ENCODE data around the gene MECR.

The MECR gene, protein sequence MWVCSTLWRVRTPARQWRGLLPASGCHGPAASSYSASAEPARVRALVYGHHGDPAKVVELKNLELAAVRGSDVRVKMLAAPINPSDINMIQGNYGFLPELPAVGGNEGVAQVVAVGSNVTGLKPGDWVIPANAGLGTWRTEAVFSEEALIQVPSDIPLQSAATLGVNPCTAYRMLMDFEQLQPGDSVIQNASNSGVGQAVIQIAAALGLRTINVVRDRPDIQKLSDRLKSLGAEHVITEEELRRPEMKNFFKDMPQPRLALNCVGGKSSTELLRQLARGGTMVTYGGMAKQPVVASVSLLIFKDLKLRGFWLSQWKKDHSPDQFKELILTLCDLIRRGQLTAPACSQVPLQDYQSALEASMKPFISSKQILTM

DNA sequence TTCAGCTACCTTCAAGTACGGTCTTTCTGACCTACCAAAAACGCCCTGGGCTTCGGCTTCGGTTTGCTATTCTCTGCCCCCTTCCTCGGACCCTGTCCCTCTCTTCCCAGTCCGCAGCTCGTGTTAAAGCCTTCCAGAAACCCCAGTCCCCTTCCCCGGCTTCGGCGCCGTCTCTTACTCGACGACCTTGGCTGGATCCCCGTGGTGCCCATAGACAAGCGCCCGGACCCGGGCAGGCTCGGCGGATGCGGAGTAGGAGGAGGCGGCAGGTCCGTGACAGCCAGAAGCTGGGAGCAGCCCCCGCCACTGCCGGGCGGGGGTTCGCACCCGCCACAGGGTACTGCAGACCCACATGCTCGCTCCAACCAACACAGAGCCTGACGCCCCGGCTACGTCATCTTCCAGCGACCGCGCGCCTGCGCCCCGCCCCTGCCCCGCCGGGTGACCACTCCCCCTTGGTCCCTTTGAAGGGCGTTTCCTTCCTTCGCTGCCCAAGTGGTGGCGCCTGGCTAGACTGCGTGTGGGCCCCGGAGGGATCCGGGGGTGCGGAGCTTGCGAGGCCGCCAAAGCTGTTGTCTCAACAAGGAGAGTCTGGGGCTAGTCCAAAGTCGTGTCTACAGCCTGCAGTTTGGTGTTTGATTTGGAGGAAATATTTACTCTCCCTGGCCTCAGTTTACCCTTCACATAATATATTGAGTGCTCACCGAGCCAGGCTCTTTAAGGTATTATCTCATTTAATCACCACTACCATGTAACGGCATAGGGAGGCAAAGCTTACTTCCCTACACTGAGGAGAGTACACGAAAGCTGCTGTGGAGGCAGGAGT lies at the start of gene MECR:
TSS of gene MECR (minus strand) at position 382 of the 826 bp plus-strand sequence. CDS start at position 354, 28 bp downstream.
- DNase-seq (ENCODE audit: low read depth): peak; percentile 91

DNA sequence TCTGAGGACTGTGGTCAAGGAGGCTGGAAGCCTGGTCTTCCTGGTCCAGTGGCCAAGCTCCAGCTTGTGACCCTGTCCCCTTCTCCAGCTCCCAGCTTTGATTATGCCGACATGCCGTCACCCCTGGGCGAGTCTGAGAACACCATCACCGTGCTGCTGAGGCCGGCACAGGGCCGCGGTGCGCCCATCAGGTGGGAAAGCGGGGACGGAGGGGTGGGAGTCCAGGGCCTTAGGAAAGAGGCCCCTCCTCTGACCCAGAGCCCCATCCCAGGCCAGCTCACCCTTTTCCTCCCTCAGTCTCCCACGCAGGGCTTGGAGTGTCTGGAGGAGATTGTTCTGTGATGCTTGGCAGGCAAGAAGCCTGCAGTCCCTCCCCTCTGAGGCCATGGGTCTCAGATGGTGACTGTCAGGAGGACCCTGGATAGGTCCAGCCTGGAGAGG lies 49.2 kb upstream of the MECR start:
- DNase-seq (ENCODE audit: low read depth): no peak

DNA sequence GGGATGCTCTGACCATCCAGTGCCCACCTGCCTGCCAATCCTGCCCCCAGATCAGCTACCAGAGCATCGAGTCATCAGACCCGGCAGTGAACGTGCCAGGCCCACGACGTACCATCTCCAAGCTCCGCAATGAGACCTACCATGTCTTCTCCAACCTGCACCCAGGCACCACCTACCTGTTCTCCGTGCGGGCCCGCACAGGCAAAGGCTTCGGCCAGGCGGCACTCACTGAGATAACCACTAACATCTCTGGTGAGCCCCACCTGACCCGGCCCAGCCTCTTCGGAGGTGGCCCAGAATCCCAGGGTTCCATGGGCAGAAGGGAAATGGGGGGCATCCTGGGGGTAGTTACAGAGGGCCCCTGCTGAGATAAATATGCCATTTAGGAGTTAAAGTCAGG lies 48.7 kb upstream of the MECR start:
- DNase-seq (ENCODE audit: low read depth): no peak

DNA sequence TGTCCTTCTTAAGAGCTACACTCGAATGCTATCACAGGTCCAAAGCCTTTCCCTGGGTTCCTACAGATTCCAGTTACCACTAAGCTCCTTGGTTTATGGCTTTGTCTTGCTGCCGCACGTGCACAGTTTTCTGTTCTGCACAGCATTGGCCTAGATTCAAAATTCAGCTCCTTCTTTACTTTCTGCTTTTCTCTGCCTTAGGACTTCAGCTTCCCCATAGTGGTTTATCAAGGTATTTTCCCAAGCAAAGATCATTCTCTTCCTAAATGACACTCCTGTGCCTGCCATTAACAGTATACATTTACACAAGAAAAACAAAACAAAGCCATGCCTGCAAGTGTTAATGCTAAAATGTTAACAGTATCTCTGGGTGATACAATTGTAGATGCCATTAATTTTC lies 47.4 kb upstream of the MECR start:
- no peak for DNase-seq (ENCODE audit: low read depth)

DNA sequence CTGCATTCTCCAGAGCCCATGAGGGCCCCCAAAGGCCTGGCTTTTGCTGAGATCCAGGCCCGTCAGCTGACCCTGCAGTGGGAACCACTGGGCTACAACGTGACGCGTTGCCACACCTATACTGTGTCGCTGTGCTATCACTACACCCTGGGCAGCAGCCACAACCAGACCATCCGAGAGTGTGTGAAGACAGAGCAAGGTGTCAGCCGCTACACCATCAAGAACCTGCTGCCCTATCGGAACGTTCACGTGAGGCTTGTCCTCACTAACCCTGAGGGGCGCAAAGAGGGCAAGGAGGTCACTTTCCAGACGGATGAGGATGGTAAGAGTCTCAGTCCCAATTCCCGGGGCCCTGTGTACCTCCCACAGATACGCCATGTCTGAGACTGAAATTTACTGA lies 44.7 kb upstream of the MECR start:
- DNase-seq (ENCODE audit: low read depth): no peak

DNA sequence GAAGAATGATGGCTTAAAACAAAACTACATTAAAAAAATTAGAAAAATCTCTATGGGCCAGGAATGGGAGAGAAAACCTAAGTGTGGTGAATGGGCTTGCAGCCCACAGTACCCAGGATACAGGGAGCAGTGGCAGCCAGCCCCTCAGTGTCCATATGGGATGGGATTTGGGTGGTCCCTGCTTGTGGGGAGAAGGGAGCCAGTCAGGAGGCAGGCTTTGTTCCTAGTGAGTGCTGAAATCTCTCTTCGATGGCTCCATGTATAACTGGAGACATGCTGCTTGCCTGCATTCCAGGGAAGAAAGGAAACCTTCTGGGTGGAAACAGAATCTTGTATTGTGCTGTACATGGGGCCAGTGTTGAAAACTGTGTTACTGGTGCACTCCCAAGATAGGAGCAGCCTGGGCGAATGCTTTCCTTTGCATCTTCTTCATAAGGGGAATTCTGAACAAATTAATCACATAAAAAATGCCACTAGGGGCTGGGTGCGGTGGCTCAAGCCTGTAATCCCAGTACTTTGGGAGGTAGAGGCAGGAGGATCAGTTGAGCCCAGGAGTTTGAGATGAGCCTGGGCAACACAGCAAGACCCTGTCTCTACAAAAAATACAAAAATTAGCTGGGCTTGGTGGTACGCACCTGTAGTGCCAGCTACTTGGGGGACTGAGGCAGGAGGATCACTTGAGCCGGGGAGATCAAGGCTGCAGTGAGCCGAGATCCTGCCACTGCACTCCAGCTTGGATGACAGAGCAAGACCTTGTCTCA lies 41.6 kb upstream of the MECR start:
- no peak for DNase-seq (ENCODE audit: low read depth)

DNA sequence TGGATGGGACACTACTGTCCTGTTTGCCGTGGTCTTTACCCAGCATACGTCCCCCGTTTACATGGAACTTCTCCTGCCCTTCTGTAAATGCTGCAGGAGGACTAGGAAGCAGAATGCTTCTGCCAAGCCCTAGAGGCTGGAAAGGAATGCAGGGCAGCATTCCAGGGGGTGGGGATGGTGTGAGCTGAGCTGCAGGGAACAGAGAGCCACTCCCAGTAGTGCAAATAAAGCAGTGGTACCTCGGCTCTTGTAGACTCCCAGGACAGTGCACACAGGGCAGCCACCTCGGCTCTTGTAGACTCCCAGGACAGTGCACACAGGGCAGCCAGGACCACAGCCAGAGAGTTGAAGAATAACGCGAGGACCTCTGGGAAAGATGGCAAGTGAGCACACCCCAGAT lies 41.0 kb upstream of the MECR start:
- DNase-seq (ENCODE audit: low read depth): peak; percentile 77

DNA sequence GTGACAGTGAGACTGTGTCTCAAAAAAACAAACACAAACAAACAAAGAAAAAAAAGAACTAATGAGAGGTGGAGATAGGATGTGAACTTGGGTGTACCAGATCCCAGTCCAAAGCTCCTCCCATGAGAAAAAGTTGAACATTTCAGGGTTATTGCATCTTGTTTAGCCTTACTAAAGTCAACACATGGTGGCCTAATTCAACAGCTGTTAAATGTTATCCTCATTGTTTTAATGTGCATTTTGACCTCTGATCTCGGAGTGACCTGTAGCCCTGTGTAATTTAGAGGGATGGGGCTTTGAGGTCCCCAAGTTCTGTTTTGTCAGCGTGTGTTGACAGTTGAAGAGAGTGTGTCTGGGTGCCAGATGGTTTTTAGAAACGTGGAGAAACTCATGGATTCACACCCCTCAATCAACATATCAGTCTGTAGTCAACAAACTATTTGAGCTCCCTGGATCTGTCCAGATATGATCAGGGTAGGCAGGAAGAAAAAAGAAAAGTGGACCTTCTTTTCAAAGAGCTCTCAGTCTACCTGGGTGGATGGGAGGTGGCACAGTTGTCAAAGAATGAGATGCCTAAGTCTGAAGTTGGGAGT lies 40.3 kb upstream of the MECR start:
- no peak for DNase-seq (ENCODE audit: low read depth)

DNA sequence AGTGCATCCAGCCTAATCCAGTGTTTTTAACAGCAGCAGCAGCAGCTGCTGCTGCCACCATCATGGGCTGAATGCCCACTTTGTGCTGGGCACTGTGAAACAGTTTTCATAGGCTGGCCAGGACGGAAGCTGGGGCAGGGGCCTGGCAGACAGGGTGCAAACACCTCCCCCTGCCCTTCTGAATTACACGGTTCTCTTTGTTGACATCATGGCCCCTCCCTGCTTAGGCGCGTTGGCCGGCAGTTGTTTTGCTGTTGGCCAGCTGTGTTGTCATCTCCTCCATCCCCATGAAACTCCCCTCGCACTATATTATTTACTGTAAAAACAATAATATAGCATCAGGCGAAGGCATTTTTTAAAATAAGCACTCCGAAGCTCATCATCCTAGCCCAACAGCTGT lies 38.6 kb upstream of the MECR start:
- DNase-seq (ENCODE audit: low read depth): no peak

DNA sequence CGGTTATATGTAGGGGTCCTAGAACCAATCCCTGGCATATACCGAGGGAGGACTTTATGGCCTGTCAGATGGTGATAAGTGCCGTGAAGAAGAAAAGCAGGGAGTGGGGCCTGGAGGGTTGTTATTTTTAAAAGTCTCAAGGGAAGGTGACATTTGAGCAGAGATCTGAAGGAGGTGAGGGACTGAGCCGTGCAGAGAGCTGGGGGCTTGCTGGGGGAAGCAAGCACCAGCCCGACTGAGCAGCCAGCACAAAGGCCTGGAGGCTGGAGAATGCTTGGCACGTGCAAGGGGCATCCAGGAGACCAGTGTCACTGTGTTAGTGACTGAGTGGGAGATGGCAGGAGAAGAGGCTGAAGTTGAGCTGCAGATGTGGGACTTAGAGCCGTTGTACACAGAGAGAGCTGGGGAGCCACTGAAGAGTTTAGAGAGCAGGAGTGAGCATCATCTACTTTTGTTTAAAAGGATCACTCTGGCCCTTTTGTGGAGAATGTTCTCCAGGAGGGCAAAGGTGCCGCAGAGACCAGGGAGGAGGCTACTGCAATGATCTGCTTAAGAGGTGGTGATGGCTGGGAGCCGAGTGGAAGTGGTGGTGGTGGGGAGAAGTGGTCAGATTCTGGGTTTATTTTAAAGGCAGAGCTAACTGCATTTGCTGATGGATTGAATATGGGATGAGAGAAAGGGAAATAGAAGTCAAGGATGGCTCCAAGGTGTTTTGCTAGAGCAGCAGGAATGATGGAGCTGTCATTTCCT lies 36.8 kb upstream of the MECR start:
- no peak for DNase-seq (ENCODE audit: low read depth)

DNA sequence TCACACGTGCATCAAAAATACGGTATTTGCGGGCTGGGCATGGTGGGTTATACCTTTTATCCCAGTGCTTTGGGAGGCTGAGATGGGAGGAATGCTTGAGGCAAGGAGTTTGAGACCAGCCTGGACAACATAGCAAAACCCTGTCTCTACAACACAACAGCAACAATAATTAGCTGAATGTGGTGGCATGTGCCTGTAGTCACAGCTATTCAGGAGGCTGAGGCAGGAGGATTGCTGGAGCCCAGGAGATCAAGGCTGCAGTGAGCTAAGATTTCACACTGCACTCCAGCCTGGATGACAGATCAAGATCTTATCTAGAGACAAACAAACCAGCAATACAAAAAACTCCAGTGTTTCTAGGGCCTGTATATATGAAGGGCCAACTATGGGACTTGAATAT lies 36.2 kb upstream of the MECR start:
- no peak for DNase-seq (ENCODE audit: low read depth)

DNA sequence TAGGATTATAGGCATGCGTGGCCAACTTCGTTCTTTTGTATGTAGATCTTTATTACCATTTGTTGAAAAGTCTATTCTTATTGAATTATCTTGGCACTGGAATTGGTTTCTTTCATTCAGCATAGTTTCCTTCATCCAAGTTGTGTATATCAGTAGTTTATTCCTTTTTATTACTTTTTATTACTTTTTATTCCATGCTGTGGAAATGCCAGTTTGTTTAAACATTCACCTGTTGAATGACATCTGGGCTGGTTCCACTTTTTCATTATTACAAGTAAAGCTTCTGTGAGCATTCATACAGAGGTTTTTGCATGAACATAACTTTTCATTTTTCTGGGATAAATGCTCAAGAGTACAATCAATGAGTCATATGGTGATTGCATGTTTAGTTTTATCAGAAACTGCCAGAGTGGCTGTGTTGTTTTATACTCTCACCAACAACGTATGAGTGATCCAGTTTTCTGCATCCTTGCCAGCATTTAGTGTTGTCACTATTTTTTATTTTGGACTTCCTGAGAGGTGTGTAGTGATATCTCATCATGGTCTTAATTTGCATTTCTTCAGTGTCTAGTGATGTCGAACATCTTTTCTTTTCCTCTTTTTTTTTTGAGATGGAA lies 34.1 kb upstream of the MECR start:
- peak; percentile 80 for DNase-seq (ENCODE audit: low read depth)

DNA sequence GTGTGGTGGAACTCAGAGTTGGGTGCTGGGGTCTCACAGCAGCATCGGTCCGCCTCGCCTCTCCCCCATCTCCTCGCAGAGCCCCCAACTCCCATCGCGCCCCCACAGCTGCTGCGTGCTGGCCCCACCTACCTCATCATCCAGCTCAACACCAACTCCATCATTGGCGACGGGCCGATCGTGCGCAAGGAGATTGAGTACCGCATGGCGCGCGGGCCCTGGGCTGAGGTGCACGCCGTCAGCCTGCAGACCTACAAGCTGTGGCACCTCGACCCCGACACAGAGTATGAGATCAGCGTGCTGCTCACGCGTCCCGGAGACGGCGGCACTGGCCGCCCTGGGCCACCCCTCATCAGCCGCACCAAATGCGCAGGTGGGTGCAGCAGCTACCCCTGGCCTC lies 29.8 kb upstream of the MECR start:
- no peak for DNase-seq (ENCODE audit: low read depth)

DNA sequence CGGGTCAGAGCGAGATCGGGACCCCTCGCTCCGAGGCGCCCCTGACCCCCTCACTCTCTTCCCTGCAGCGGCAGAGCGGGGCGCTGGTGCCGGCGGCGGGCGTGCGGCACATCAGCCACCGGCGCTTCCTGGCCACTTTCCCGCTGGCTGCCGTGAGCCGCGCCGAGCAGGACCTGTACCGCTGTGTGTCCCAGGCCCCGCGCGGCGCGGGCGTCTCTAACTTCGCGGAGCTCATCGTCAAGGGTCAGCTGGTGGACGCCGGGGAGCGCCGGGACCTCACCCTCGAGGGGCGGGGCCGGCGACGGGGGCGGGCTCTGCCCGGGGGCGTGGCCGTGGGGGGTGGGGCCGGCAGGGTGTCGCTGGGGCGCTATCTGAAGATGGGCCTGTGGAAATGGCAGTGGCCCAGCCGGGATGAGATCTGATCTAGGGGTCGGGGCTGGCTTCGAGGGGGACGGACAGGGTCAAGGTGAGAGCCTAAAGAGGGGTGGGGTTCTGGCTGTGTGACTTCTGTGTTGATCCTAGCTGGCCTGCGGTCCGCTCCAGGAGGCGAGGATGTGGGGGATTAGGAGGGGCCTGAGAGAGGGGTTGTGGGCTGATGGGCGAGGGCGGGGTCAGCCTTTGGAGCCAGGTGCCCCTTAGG lies 29.2 kb upstream of the MECR start:
- peak; percentile 49 for DNase-seq (ENCODE audit: low read depth)

DNA sequence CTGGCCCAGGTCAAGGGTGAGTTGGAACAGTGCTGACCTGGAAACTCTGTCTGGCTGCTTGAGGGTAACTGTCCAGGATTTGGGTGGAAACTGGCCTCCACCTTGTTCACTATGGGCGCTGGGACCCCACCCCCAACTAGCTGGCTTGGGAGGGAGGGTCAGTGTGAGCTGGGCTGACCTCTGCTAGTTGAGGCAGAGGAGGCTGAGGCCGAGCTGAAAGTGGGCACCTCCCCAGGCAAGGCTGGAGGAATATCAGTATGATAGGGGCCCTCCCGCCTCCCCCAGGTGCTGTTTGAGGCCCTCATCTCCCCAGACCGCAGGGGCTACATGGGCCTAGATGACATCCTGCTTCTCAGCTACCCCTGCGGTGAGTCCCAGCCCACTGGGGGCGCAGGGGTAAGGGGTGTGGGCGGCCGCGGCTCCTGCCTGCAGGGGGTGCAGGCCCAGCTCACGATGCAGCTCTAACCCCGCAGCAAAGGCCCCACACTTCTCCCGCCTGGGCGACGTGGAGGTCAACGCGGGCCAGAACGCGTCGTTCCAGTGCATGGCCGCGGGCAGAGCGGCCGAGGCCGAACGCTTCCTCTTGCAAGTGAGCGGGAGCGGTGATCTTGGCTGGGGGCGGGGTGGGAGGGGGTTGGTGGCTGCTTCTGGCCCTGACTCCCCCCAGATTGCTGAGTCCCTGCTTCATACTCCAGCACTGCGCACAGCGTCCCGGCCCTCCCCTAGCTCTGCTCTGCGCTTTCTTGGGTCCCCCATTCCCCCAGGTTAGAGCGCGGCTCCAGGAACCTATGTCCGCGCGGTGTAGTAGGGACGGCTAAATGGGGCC lies 28.5 kb upstream of the MECR start:
- peak; percentile 15 for DNase-seq (ENCODE audit: low read depth)

DNA sequence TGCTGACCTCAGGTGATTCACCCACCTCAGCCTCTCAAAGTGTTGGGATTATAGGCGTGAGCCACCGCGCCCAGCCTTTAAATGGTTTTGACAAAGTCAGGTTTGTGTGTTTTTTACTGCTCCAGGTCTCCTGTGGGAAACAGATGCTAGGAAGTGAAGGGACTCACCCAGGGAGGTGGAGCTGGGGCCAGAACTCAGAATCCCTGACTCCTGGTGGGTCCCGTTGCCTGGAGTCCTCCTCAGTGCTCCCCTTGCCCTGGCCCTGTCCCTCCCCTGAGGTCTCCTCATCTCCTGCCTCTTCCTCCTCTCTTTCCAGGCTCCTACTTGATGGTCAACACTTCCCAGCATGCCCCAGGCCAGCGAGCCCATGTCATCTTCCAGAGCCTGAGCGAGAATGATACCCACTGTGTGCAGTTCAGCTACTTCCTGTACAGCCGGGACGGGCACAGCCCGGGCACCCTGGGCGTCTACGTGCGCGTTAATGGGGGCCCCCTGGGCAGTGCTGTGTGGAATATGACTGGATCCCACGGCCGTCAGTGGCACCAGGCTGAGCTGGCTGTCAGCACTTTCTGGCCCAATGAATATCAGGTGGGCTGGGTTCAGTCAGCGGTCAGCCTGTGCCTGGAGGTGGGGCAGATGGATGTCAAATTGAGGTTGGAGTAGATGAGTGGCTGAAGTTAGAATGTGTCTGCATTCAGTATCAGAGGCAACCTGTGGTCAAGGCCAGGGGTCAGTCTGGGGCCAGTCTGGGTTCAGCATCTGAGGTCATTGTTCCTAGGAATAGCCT lies 27.6 kb upstream of the MECR start:
- DNase-seq (ENCODE audit: low read depth): no peak

DNA sequence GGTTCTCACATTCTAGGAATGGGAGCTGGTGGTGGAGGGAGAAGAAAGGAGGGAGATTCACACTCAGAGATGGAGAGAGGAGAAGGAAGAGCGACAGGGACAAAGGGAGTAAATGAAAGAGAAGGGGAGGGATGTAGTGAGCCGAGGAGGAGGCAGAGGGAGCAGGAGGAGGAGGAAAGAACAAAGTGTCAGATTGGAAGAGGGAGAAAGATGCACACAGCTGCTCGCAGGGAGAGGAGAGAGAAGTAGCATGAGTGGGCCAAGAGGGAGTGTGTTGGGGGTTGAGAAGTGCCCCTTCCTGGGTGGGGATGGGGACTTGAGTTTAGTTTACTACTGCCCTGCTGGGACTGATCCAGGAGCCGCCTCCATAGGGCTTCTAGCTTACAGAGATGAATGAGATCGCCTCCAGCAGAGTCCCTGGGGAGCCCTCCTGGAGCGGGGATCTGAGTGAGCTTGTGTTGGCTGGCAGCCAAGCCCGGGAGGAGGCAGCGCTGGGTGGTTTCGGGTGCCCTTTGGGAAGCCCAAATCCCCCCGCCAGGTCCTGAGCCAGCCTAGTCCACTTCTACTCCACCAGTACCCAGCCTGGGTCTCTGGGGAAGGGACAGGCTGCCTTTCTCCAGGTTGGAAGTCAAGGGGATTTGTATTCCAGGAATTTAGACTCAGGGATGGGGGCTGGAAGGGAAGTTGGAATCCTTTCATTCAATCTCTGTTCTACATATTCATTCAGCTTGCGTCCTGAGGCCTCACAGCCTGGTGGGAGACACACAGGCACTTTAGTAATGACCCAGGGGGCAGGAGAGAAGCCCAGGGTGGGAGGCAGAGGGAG lies 26.5 kb upstream of the MECR start:
- peak; percentile 26 for DNase-seq (ENCODE audit: low read depth)

DNA sequence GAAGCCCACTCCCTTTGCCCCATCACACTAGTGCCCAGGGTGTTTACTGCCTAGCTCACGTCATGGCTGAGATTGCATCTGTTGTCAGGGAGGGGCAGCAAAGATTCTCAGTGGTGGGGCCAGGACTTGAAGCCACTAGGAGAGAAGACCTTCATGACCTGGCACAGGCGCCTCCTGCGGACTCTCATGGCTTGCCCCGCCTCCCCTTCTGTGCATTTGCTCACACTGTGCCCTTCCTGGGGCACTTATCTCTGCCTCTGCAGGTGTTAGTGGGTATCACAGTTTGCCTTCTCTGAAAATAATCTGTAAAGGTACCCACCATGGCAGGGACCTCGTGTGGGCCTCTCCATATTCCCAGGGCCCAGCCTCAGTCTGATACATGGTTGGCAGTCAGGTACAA lies 25.7 kb upstream of the MECR start:
- no peak for DNase-seq (ENCODE audit: low read depth)
